ENCODE measurements around the gene MIS18A.
"Not testable (repeated sequence)": the region's sequence is repeated elsewhere in the genome, so short reads cannot be mapped to it uniquely, and the experiment has no call there.

MIS18A gene

GRCh38 chr21:32282992-32283391 lies 4.1 kb upstream of the MIS18A start:
- no peak overlapping the region for H3K4me3 ChIP-seq (ENCODE audit: low read length in 2 of 2)
- H3K9ac ChIP-seq (ENCODE audit: low read length in 2 of 2) = no peak overlapping the region
- H3K36me3 ChIP-seq (ENCODE audit: control insufficient read depth in 2 of 2, insufficient read depth in 2 of 2, low read length in 2 of 2) = no peaks in the 10 kb centered on the region
- H3K27me3 ChIP-seq (ENCODE audit: control insufficient read depth in 1 of 2, insufficient read depth in 2 of 2, low read length in 2 of 2) = no peaks in the 10 kb centered on the region
- H3K4me1 ChIP-seq (ENCODE audit: control insufficient read depth, insufficient read depth, low read length) = peaks cover 16% of the 10 kb centered on the region
- no peaks in the 10 kb centered on the region for H3K9me3 ChIP-seq (ENCODE audit: control insufficient read depth in 2 of 2, low read length in 2 of 2)
- H3K27ac ChIP-seq (ENCODE audit: low read length) = no peak overlapping the region

- H3K4me1 ChIP-seq (ENCODE audit: control insufficient read depth, insufficient read depth, low read length) = peaks cover 17% of the 10 kb centered on the region
Observed at GRCh38 chr21:32281531-32281930, 2.7 kb upstream of the MIS18A start.

DNA sequence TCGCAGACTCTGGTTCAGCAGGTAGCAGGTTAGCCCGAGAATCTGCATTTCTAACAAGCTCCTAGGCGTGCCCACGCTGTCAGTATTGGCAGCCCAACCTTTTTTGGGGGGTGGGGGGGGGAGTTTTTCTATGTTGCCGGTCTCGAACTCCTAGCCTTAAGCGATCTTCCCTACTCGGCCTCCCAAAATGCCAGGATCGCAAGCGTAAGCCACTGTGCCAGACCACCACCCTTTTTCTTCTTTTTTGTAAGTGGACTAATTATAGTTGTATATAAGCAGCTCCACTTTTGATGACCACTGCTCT lies 480 bp upstream of the MIS18A start:
- peak overlapping the region; percentile 69 to 93 for H3K9ac ChIP-seq (ENCODE audit: low read length in 2 of 2)
- H3K9me3 ChIP-seq (ENCODE audit: control insufficient read depth in 2 of 2, low read length in 2 of 2) = no peaks in the 10 kb centered on the region
- H3K36me3 ChIP-seq (ENCODE audit: control insufficient read depth in 2 of 2, insufficient read depth in 2 of 2, low read length in 2 of 2) = peaks cover 0 to 2% of the 10 kb centered on the region in 2 donors
- H3K27me3 ChIP-seq (ENCODE audit: control insufficient read depth in 1 of 2, insufficient read depth in 2 of 2, low read length in 2 of 2) = no peaks in the 10 kb centered on the region
- H3K4me1 ChIP-seq (ENCODE audit: control insufficient read depth, insufficient read depth, low read length) = peaks cover 17% of the 10 kb centered on the region
- H3K27ac ChIP-seq (ENCODE audit: low read length) = peak overlapping the region; percentile 58
- peak overlapping the region; percentile 73 to 97 for H3K4me3 ChIP-seq (ENCODE audit: low read length in 2 of 2)

More at GRCh38 chr21:32281531-32281930, 2.7 kb upstream of the MIS18A start:
- no peak overlapping the region for H3K9ac ChIP-seq (ENCODE audit: low read length in 2 of 2)
- H3K9me3 ChIP-seq (ENCODE audit: control insufficient read depth in 2 of 2, low read length in 2 of 2) = no peaks in the 10 kb centered on the region
- H3K36me3 ChIP-seq (ENCODE audit: control insufficient read depth in 2 of 2, insufficient read depth in 2 of 2, low read length in 2 of 2) = no peaks in the 10 kb centered on the region
- no peaks in the 10 kb centered on the region for H3K27me3 ChIP-seq (ENCODE audit: control insufficient read depth in 1 of 2, insufficient read depth in 2 of 2, low read length in 2 of 2)
- H3K4me3 ChIP-seq (ENCODE audit: low read length in 2 of 2) = no peak overlapping the region
- no peak overlapping the region for H3K27ac ChIP-seq (ENCODE audit: low read length)

GRCh38 chr21:32278103-32278502 lies 746 bp downstream of the MIS18A start:
- Histone ChIP-seq H3K4me3 (ENCODE audit: low read length in 2 of 2) (peak overlapping the region; percentile 73 to 97), H3K4me1 (ENCODE audit: control insufficient read depth, insufficient read depth, low read length) (peaks cover 17% of the 10 kb centered on the region), H3K27ac (ENCODE audit: low read length) (no peak overlapping the region), H3K9me3 (ENCODE audit: control insufficient read depth in 2 of 2, low read length in 2 of 2) (no peaks in the 10 kb centered on the region), H3K27me3 (ENCODE audit: control insufficient read depth in 1 of 2, insufficient read depth in 2 of 2, low read length in 2 of 2) (no peaks in the 10 kb centered on the region), H3K9ac (ENCODE audit: low read length in 2 of 2) (peak overlapping the region; percentile 60 to 69), H3K36me3 (ENCODE audit: control insufficient read depth in 2 of 2, insufficient read depth in 2 of 2, low read length in 2 of 2) (peaks cover 0 to 5% of the 10 kb centered on the region in 2 donors)

DNA sequence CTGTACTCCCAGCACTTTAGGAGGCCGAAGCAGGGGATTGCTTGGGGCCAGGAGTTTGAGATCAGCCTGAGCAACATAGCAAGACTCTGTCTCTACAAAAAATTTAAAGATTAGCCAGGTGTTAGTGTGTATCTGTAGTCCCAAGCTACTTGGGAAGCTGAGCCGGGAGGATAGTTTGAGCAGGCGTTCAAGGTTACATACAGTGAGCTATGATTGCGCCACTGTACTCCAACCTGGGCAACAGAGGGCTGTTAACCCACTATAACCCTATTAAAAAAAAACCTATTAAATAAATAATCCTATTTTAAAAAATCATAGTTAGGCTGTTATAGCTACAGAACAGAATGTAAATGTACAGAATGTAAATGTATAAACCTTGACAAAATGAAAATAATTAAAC lies 2.2 kb downstream of the MIS18A start:
- H3K9me3 ChIP-seq (ENCODE audit: control insufficient read depth in 2 of 2, low read length in 2 of 2) = no peaks in the 10 kb centered on the region
- H3K27ac ChIP-seq (ENCODE audit: low read length) = no peak overlapping the region
- no peak overlapping the region for H3K4me3 ChIP-seq (ENCODE audit: low read length in 2 of 2)
- peaks cover 17% of the 10 kb centered on the region for H3K4me1 ChIP-seq (ENCODE audit: control insufficient read depth, insufficient read depth, low read length)
- H3K27me3 ChIP-seq (ENCODE audit: control insufficient read depth in 1 of 2, insufficient read depth in 2 of 2, low read length in 2 of 2) = no peaks in the 10 kb centered on the region
- peaks cover 6 to 9% of the 10 kb centered on the region in 2 donors for H3K36me3 ChIP-seq (ENCODE audit: control insufficient read depth in 2 of 2, insufficient read depth in 2 of 2, low read length in 2 of 2)
- no peak overlapping the region for H3K9ac ChIP-seq (ENCODE audit: low read length in 2 of 2)

DNA sequence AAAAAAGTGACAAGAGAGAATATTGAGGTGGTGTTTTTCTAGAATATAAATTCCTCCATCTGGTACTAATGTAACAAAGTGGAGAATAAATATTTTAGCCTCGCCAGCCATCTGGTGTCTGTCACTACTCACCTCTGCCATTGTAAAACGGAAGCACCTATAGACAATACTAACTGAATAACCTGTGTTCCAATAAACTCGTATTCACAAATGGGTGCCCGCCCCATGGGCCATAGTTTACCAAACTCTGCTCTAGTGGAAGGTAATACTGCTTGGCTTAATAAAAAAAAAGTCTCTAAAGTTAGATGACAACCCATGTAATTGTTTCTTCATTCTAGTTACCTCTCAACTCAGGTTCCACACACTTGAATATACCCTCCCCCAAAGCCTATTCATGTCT lies 8.1 kb downstream of the MIS18A start:
- Histone ChIP-seq H3K4me1 (ENCODE audit: control insufficient read depth, insufficient read depth, low read length) (no peaks in the 10 kb centered on the region), H3K36me3 (ENCODE audit: control insufficient read depth in 2 of 2, insufficient read depth in 2 of 2, low read length in 2 of 2) (peaks cover 14 to 17% of the 10 kb centered on the region in 2 donors), H3K27ac (ENCODE audit: low read length) (no peak overlapping the region), H3K4me3 (ENCODE audit: low read length in 2 of 2) (no peak overlapping the region), H3K9me3 (ENCODE audit: control insufficient read depth in 2 of 2, low read length in 2 of 2) (no peaks in the 10 kb centered on the region), H3K27me3 (ENCODE audit: control insufficient read depth in 1 of 2, insufficient read depth in 2 of 2, low read length in 2 of 2) (no peaks in the 10 kb centered on the region), H3K9ac (ENCODE audit: low read length in 2 of 2) (no peak overlapping the region)

DNA sequence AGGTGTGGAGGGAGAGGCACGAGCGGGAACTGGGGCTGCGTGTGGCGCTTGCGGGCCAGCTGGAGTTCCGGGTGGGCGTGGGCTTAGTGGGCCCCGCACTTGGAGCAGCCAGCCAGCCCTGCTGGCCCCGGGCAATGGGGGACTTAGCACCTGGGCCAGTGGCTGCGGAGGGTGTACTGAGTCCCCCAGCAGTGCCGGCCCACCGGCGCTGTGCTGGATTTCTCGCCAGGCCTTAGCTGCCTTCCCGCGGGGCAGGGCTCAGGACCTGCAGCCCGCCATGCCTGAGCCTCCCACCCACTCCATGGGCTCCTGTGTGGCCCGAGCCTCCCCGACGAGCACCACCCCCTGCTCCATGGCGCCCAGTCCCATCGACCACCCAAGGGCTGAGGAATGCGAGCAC lies 13.5 kb downstream of the MIS18A start:
- not testable (repeated sequence) for H3K4me1 ChIP-seq (ENCODE audit: control insufficient read depth, insufficient read depth, low read length); H3K9me3 ChIP-seq (ENCODE audit: control insufficient read depth in 2 of 2, low read length in 2 of 2); H3K27me3 ChIP-seq (ENCODE audit: control insufficient read depth in 1 of 2, insufficient read depth in 2 of 2, low read length in 2 of 2); H3K9ac ChIP-seq (ENCODE audit: low read length in 2 of 2); H3K4me3 ChIP-seq (ENCODE audit: low read length in 2 of 2); H3K27ac ChIP-seq (ENCODE audit: low read length)
- H3K36me3 ChIP-seq (ENCODE audit: control insufficient read depth in 2 of 2, insufficient read depth in 2 of 2, low read length in 2 of 2) = peaks cover 5 to 12% of the 10 kb centered on the region in 2 donors

- H3K4me1 ChIP-seq (ENCODE audit: control insufficient read depth, insufficient read depth, low read length) = peaks cover 7% of the 10 kb centered on the region
- no peak overlapping the region for H3K27ac ChIP-seq (ENCODE audit: low read length)
- H3K27me3 ChIP-seq (ENCODE audit: control insufficient read depth in 1 of 2, insufficient read depth in 2 of 2, low read length in 2 of 2) = no peaks in the 10 kb centered on the region
- no peak overlapping the region for H3K9ac ChIP-seq (ENCODE audit: low read length in 2 of 2)
- H3K36me3 ChIP-seq (ENCODE audit: control insufficient read depth in 2 of 2, insufficient read depth in 2 of 2, low read length in 2 of 2) = peaks cover 1 to 3% of the 10 kb centered on the region in 2 donors
- H3K4me3 ChIP-seq (ENCODE audit: low read length in 2 of 2) = no peak overlapping the region
- H3K9me3 ChIP-seq (ENCODE audit: control insufficient read depth in 2 of 2, low read length in 2 of 2) = no peaks in the 10 kb centered on the region
Observed at GRCh38 chr21:32261929-32262328, 16.9 kb downstream of the MIS18A start.

DNA sequence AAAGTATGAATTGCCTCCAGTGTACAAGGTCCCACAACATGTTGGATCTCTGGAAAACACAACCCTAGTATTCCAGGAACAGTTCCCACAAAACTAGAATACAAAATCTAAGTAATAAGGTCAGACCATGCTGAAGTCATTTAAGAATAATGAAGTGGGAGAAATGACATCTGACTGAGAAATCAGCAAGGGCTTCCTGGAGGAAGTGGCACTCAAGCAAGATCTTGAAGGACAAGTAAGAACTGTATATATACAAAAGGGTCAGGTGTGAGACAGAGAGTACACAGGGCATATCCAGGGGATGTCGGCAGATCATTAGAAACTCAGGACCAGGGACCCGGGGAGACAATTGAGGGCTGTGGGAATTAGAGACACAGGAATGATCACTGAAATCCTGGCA lies 18.7 kb downstream of the MIS18A start:
- no peak overlapping the region for H3K27ac ChIP-seq (ENCODE audit: low read length)
- no peaks in the 10 kb centered on the region for H3K9me3 ChIP-seq (ENCODE audit: control insufficient read depth in 2 of 2, low read length in 2 of 2)
- H3K36me3 ChIP-seq (ENCODE audit: control insufficient read depth in 2 of 2, insufficient read depth in 2 of 2, low read length in 2 of 2) = no peaks in the 10 kb centered on the region
- H3K9ac ChIP-seq (ENCODE audit: low read length in 2 of 2) = no peak overlapping the region
- H3K4me3 ChIP-seq (ENCODE audit: low read length in 2 of 2) = no peak overlapping the region
- peaks cover 16% of the 10 kb centered on the region for H3K4me1 ChIP-seq (ENCODE audit: control insufficient read depth, insufficient read depth, low read length)
- no peaks in the 10 kb centered on the region for H3K27me3 ChIP-seq (ENCODE audit: control insufficient read depth in 1 of 2, insufficient read depth in 2 of 2, low read length in 2 of 2)

- H3K9ac ChIP-seq (ENCODE audit: low read length in 2 of 2) = not testable (repeated sequence)
Observed at GRCh38 chr21:32258786-32259048, 20.1 kb downstream of the MIS18A start.

GRCh38 chr21:32257962-32258785 lies 20.7 kb downstream of the MIS18A start:
- Histone ChIP-seq H3K4me3 (ENCODE audit: low read length in 2 of 2) (no peak overlapping the region), H3K36me3 (ENCODE audit: control insufficient read depth in 2 of 2, insufficient read depth in 2 of 2, low read length in 2 of 2) (no peaks in the 10 kb centered on the region), H3K27ac (ENCODE audit: low read length) (no peak overlapping the region), H3K9ac (ENCODE audit: low read length in 2 of 2) (no peak overlapping the region), H3K27me3 (ENCODE audit: control insufficient read depth in 1 of 2, insufficient read depth in 2 of 2, low read length in 2 of 2) (no peaks in the 10 kb centered on the region), H3K9me3 (ENCODE audit: control insufficient read depth in 2 of 2, low read length in 2 of 2) (no peaks in the 10 kb centered on the region), H3K4me1 (ENCODE audit: control insufficient read depth, insufficient read depth, low read length) (peaks cover 22% of the 10 kb centered on the region)

More at GRCh38 chr21:32258786-32259048, 20.1 kb downstream of the MIS18A start:
- H3K27me3 ChIP-seq (ENCODE audit: control insufficient read depth in 1 of 2, insufficient read depth in 2 of 2, low read length in 2 of 2); H3K36me3 ChIP-seq (ENCODE audit: control insufficient read depth in 2 of 2, insufficient read depth in 2 of 2, low read length in 2 of 2); H3K27ac ChIP-seq (ENCODE audit: low read length); H3K9me3 ChIP-seq (ENCODE audit: control insufficient read depth in 2 of 2, low read length in 2 of 2); H3K4me3 ChIP-seq (ENCODE audit: low read length in 2 of 2): not testable (repeated sequence)
- H3K4me1 ChIP-seq (ENCODE audit: control insufficient read depth, insufficient read depth, low read length) = peaks cover 16% of the 10 kb centered on the region

Data from stomach smooth muscle (tissue), 2 donors.